Cardiac fibroblast (primary cell): ENCODE data around the gene AXIN2.
A peak's percentile ranks its signal among the peaks of the same experiment; 100 is the strongest.
"Not testable (repeated sequence)": the region's sequence is repeated elsewhere in the genome, so short reads cannot be mapped to it uniquely, and the experiment has no call there.

Experiments used
- DNase-seq, 2 donors: peaks; one replicate each; pipeline versions ENCODE4 v3.0.0 to v3.0.0-alpha.2; 2010; ENCODE audit warnings: low read depth in 2 of 2
- H3K4me3 ChIP-seq, 2 donors: replicated peaks in 1 of 2; 1 replicate in 1 of 2; 2 replicates in 1 of 2; pipeline ENCODE4 v1.5.1; 2011; ENCODE audit warnings: low read depth in 2 of 2, low read length in 2 of 2, mild to moderate bottlenecking in 2 of 2, moderate library complexity in 1 of 2
- CTCF ChIP-seq: IDR thresholded peaks from one replicate; pipeline ENCODE4 v1.5.1; 2011; ENCODE audit warnings: low read depth, mild to moderate bottlenecking, low read length, inconsistent platforms

Gene AXIN2

GRCh38 chr17:65531256-65532100, 30.0 kb downstream of the AXIN2 start:
- H3K4me3 ChIP-seq = no peak overlapping the region
- DNase-seq = peak; percentile 85 to 97
- peak; percentile 25 for TF ChIP-seq CTCF

GRCh38 chr17:65530523-65531255, 30.8 kb downstream of the AXIN2 start:
- TF ChIP-seq CTCF = no peak
- no peak for DNase-seq
- no peak overlapping the region for H3K4me3 ChIP-seq

- DNase-seq = no peak
- no peak overlapping the region for H3K4me3 ChIP-seq
- no peak for TF ChIP-seq CTCF
Measured at GRCh38 chr17:65529761-65530522, 31.5 kb downstream of the AXIN2 start.

- no peak for DNase-seq
Measured at GRCh38 chr17:65529040-65529633, 32.3 kb downstream of the AXIN2 start.

GRCh38 chr17:65527857-65528591, 33.4 kb downstream of the AXIN2 start:
- no peak overlapping the region for H3K4me3 ChIP-seq
- TF ChIP-seq CTCF = no peak

More at GRCh38 chr17:65529040-65529633, 32.3 kb downstream of the AXIN2 start:
- no peak for TF ChIP-seq CTCF
- H3K4me3 ChIP-seq = no peak overlapping the region

GRCh38 chr17:65527381-65527780, 34.1 kb downstream of the AXIN2 start:
- no peak for TF ChIP-seq CTCF
- DNase-seq = no peak
- H3K4me3 ChIP-seq = no peak overlapping the region

More at GRCh38 chr17:65527857-65528591, 33.4 kb downstream of the AXIN2 start:
- no peak for DNase-seq

- not testable (repeated sequence) for H3K4me3 ChIP-seq
Measured at GRCh38 chr17:65526854-65527253, 34.6 kb downstream of the AXIN2 start.

More at GRCh38 chr17:65526854-65527253, 34.6 kb downstream of the AXIN2 start:
- not testable (repeated sequence) for DNase-seq
